Measurements from ENCODE around the gene XXYLT1.

DNA sequence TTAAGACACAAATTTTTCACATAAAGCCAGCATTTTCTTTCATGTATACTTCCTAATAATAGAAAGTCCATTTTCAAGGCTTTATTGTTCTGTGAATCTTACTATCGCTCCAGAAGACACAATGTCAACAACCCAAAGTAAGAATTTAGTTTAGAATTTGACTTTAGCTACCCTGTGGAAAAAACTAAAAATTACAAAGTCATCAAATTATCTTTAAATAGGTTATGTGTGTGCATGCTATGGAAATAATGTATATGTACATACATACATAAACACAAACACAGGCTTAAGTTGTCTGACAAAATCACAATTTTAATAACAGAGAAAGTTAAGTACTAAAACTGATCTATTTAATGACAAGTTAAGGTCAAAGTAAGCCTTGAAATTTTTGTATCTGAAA, 20.2 kb upstream of the XXYLT1 start:
- no peak for TF ChIP-seq ZNF747 (tag by site-specific recombination; IDR thresholded peaks at IDR 0.05)
- TF ChIP-seq ZNF114 (tag by site-specific recombination; IDR thresholded peaks at IDR 0.05): no peak
- TF ChIP-seq ZNF555 (tag by site-specific recombination; conservative IDR thresholded peaks at IDR 0.05): no peak
- no peak for TF ChIP-seq REST (tag by site-specific recombination; IDR thresholded peaks at IDR 0.05)
- TF ChIP-seq REPIN1 (tag by site-specific recombination; IDR thresholded peaks at IDR 0.05; ENCODE audit: low read depth): no peak
- TF ChIP-seq, protein P1, sequence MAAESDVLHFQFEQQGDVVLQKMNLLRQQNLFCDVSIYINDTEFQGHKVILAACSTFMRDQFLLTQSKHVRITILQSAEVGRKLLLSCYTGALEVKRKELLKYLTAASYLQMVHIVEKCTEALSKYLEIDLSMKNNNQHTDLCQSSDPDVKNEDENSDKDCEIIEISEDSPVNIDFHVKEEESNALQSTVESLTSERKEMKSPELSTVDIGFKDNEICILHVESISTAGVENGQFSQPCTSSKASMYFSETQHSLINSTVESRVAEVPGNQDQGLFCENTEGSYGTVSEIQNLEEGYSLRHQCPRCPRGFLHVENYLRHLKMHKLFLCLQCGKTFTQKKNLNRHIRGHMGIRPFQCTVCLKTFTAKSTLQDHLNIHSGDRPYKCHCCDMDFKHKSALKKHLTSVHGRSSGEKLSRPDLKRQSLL (tag by site-specific recombination; IDR thresholded peaks at IDR 0.05): no peak

All from HEK293 (cell line).